ENCODE results near the gene RUFY4. TPM values are rescaled to one million over a fixed set of nuclear protein-coding genes. Genes with fewer than 3 reads are reported as not detected.

The RUFY4 gene, protein sequence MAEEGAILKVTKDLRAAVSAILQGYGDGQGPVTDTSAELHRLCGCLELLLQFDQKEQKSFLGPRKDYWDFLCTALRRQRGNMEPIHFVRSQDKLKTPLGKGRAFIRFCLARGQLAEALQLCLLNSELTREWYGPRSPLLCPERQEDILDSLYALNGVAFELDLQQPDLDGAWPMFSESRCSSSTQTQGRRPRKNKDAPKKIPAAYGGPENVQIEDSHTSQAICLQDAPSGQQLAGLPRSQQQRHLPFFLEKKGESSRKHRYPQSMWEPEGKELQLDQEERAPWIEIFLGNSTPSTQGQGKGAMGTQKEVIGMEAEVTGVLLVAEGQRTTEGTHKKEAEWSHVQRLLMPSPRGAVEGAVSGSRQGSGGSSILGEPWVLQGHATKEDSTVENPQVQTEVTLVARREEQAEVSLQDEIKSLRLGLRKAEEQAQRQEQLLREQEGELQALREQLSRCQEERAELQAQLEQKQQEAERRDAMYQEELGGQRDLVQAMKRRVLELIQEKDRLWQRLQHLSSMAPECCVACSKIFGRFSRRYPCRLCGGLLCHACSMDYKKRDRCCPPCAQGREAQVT
- 0.08 TPM in 1 of 2 replicates, not detected in the other for total RNA-seq (ENCODE audit: low replicate concordance)

GRCh38 chr2:218068721-218069334, at the start of gene RUFY4:
Gene RUFY4 (plus strand): TSS chr2:218069253. CDS start chr2:218070606, 1,353 bp downstream.

GRCh38 chr2:218125626-218126080, 56.6 kb downstream of the RUFY4 start, which contains the start of gene CXCR2:
Gene CXCR2 (plus strand): TSS chr2:218126028. CDS start chr2:218134802, 8,774 bp downstream.

Other genes starting within 250 kb of the RUFY4 start
- gene TNS1, start 66.3 kb upstream of the RUFY4 start, total RNA-seq (ENCODE audit: low replicate concordance): 64.1 and 103 TPM in 2 replicates
- not detected in 2 replicates for gene CXCR2, start 56.8 kb downstream of the RUFY4 start, total RNA-seq (ENCODE audit: low replicate concordance)
- not detected in 2 replicates for gene CXCR1, start 97.7 kb downstream of the RUFY4 start, total RNA-seq (ENCODE audit: low replicate concordance)
- gene ARPC2, start 147.9 kb downstream of the RUFY4 start, total RNA-seq (ENCODE audit: low replicate concordance): 221 and 388 TPM in 2 replicates
- gene GPBAR1, start 191.8 kb downstream of the RUFY4 start, total RNA-seq (ENCODE audit: low replicate concordance): not detected in 2 replicates
- 117 and 137 TPM in 2 replicates for gene AAMP, start 200.9 kb downstream of the RUFY4 start, total RNA-seq (ENCODE audit: low replicate concordance)
- gene PNKD, start 201.3 kb downstream of the RUFY4 start, total RNA-seq (ENCODE audit: low replicate concordance): 11.7 and 20.6 TPM in 2 replicates
- gene TMBIM1, start 223.2 kb downstream of the RUFY4 start, total RNA-seq (ENCODE audit: low replicate concordance): 175 and 311 TPM in 2 replicates